GM21526 (cell line): Measurements from ENCODE around the gene TOX3.

Experiments used
- ATAC-seq: cut with Tn5 transposase; IDR thresholded peaks from one replicate; pipeline ENCODE4 v1.9.1; 2021; ENCODE audit warnings: moderate library complexity; ENCODE audit not compliant: unreplicated experiment, low FRiP score

Gene TOX3

GRCh38 chr16:52567193-52567592, 20.2 kb upstream of the TOX3 start:
- ATAC-seq: no peak

DNA sequence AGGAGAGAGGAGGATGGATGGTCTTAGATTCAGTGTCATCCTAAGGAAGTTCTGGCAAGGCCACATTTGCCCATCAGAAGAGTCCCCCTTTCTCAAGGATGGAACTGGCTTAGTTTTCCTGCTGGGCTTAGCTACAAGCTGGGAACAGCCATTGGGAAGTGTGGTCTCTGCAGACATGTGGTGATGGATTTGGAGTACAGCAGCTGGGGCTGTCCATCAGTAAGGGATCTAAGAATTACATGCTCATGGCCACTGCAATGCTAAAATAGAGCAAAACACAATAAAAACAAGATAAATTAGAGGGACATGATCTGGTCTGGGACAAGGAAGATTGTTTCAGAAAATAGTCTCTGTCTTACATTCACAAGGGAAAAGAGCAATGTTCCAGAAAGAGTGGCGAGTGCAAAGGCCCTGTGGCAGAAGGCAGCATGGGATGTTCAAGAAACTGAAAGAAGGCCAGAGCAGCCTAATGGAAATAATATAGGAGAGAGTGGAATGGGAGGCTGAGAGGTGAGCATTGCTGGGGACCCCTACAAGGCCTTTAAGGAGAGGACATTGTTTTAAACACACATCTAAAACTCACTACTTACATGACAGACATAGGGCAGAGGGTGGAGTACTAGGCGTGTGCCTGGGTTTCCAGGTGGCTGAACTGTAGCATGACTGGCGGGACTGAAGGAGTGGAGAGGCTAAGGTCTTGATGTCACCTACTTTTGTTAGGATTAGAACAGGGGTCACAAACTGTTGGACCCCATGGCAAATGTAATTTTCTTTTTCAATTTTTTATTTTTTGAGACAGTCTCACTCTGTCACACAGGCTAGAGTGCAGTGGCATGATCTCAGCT, 17.0 kb upstream of the TOX3 start:
- no peak for ATAC-seq

DNA sequence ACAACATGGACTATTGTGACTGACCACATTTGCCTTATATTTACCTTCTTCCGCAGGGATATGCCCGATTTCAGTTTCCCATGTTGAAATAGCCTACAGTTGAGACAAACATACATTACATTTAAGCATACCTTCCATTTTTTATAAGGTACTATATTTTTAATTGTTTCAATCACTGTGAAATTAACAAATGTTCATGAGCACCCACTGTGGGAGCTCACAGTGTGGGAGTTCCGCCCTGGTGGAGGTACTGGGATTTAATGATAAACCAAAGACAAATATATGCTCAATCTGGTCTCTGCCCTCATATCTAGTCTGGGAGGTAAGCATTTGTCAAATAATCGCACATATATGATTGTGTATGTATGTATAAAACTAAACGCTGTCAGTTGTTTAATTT, 15.8 kb upstream of the TOX3 start:
- no peak for ATAC-seq

DNA sequence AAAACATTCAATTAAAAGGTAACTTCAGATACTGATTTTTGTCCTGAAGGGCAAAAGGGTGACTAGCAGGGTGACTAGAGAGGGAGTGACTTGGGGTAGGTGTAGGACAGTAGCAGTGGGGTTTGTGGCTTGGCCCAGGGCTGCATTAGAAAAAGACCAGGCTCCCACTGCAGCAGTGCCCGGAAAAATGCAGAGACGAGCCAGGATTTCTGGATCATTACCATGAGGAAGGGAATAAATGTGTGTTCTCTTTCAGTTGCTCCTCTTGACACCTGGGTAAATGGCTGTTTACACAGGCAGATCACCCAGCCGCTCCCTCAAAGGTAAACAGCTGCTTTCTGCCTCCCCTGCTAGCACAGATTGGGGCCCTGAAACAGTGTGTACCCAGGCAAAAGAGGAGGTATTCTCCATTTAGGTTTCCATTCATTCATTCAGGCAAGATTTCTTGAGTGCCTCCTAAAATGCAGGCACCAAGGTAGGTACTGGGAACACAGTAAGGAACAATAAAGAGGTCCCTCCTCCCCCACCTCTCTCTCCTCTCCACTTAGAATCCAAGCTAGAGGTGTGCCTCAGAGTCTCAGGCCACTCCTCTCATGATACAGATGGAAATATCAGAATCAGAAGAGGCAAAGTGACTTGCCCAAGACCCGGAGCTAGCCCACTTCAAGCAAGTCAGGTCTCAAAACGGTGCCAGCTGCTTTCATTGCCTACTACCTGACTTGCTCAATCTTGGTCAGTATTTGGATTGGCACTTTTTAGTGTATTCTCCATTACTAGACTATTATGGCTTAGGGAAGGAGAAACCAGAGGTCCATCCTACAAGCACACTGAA, 15.2 kb upstream of the TOX3 start:
- no peak for ATAC-seq

DNA sequence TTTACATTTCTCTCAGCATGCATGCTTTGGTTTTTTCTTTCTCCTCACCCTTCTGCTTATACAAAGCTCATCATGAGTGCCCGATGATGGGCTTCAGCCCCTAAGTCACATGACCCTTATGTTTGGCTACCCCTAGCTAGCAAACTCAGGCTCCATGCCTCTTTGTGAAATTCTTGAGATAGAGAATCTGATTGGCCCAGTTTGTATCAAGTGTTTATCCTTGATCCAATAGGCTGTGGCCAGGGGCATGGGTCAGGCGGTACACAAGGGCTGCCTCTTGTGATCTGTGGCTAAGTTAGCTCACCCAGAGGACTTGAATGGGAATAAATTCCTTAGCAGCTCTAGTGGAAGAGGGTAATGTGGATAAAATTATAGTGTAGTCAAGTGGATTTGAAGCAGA, 11.5 kb upstream of the TOX3 start:
- no peak for ATAC-seq

DNA sequence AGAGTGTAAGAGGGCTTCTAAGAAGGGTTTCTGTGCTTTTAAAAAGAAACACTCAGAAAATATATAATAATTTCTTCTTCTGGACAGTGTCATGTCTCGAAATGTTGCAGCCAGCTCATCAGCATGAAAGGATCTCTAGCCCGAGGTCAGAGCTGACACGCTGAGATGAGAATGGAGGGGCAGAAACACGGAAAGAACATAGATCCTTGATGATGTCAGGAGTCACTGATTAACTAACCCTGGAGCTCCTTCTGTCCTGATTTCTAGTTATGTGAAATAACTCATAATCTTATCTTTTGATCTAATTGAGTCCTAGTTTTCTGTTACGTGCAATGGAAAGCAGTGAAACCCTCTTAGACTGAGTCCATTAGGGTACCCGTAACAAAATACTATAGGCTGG, 10.3 kb upstream of the TOX3 start:
- no peak for ATAC-seq

- no peak for ATAC-seq
Observed at GRCh38 chr16:52556083-52556482, 9.1 kb upstream of the TOX3 start.

DNA sequence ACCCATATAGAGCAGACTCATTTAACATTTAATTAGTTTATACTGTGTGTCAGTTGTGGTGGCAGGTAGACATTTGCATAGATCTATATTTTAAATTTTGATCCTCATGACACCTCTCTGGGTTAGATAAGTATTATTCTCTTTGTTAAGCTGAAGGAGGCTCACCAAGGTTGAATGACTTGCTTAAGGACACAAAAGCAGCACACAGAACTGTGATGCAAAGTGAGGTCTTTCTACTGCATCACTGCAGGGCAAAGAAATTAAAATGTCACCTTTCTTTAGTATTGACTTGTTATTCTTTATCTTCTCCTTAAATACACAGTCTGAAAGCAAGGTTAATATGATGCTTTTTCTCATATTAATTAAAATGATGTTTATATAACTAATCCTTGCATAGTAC, 8.6 kb upstream of the TOX3 start:
- ATAC-seq: no peak

DNA sequence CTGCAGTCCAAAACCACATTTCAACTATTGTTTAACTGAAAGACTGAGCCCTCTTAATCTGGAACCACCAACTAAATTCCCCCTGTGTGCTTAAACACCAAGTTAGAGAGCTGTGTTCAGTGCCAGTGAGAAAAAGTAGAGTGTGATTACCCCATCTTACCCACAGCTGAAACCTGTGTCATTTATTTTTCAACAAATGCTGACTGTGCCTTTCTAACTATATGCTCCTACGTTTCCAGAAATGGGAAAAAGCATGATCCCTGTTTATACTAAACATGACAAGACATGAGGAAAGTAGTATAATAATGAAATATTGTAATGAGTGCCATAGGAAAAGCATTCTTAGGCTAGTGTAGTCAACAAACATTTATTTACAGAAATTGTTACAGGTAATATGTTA, 7.4 kb upstream of the TOX3 start:
- no peak for ATAC-seq

DNA sequence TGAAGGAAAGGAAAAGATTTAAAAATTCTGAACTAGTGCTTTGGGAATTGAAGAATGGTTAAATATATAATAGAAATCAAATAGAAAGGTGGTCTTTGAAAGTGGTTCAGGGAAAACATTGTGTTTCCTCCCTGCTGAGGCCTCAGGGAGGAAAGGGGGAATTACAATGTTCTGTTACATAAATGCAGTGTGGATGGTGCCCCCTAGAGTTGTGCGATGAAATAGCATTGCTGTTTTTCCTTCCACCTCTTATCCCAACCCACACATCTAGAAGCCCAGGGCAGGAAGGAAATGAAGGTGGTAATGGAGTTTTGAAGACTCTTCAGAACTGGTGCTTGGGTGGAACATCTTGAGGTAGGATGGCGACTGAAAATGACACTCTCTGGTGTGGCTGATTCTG, 6.4 kb upstream of the TOX3 start:
- no peak for ATAC-seq

GRCh38 chr16:52552643-52553042, 5.7 kb upstream of the TOX3 start:
- no peak for ATAC-seq

- no peak for ATAC-seq
Observed at GRCh38 chr16:52549011-52549692, 2.2 kb upstream of the TOX3 start.

DNA sequence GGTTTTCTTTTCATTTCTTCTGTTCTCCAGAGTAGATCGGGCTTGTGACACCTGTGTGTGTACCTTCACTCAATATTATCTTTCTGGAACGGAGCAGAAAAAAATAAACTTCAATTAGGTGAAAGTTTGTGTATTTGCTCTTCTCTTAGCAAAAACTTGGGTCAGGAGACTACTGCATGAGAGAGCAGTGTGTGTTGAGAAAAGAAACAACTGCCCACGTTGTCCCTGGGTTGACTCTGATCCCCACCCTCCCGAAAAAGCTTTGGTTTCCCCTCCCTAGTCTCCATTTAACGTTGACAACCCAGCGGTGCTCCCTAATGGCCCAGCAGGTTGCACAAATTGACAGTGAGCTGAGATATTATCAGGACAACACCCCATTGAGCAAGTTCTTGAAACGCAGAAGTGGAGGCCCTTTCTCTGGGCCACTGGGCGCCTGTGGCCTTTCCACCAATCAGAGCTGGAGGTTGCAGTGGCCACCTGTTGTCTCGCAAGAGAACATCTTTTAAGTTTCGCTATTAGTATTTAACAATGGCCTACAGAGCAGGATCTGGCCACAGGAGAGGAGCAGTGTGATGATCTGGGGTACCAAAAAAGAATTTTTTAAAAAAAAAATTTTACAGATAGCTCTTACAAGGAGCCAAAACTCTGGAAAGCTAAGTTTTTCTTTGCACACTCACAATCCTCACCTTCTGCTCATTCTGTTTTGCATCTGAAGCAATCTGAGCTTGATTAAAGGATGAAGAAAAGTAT, 1.5 kb upstream of the TOX3 start:
- no peak for ATAC-seq

DNA sequence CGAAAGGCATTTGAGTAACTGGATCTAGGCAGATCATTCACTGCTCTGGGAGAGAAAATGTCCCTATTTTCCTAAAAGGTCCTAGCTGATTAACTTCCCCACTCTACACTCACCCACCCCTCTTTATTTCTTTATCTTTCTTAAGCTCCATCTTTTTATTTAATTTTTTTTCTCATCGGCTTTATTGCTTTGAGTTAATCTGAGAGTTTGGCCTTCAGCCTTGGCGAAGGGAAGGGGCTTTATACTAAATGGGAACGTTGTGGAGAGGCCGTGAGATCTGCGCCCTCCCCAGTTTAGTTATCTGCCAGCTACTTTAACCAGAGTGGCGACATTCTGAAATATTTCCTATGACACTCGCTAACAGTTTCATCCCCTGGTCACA, 882 bp upstream of the TOX3 start:
- ATAC-seq: no peak

GRCh38 chr16:52546291-52547003, 496 bp downstream of the TOX3 start:
- no peak for ATAC-seq

DNA sequence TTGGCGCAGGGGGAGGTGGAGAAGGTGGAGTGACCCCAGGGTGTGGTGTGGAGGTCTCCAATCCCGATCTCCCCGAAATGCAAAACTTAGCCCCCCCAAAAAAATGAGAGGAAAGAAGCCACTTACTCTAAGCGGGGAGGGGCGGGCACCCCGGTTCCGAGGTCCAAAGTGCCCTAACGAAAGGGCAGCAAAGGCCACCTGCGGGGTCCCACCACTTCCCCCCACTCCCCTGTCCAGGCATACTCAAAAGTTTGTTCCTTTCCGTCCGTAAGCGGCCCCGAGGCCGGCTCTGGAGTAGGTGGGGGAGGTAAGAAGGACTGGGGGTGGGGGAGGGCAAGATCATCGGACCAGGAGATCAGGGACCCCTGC, 1.1 kb downstream of the TOX3 start:
- no peak for ATAC-seq

DNA sequence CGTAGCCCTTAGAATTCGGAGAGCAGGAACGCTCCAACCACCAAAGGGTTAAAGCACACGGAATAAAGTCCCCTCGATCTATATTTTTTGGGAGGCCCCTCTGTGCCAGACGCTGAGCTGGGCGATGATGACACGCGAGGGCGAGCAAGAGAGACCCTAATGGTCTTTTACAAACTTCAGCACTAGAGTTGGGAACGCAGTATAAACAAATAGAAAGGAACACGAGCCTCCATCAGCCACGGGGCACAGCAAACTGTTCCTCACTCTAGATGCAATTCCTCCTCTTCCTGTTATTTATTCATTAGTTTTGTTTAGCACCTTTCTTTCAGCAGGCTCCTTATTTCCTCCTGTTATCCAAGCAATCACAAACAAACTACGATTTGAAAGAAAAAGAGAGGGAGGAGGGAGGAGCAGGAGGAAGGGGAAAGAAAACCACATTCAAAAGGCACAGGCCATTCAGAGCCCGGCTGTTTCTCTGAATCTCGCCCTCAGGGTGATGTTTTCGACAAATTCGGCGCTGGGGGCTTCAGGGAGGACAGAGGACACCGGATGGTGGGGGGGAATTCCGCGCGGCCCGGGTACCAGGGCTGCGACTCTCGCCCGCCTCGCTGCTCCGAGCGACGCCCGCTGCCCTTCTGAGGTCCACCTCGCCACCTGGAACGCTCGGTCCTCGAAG, 1.6 kb downstream of the TOX3 start:
- ATAC-seq: no peak

GRCh38 chr16:52544703-52545102, 2.2 kb downstream of the TOX3 start:
- ATAC-seq: no peak

GRCh38 chr16:52543654-52544053, 3.3 kb downstream of the TOX3 start:
- no peak for ATAC-seq

DNA sequence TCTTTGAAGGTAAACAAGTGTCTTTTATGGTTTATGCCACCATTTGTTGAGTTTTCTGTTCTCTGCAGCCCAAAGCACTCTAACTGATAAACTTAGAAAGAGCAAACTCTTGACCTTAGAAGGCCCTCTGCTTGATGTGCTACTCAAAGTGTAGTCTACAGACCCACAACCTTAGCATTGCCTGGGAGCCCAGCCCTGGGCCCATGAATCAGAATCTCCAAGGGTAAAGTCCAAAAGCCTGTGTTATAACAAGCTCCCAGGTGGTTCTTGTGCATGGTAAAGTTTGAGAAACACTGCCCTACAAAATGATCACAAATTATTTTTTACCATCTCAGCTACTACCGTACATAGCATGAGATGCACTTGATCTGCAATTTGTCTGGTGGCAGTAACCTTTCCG, 6.0 kb downstream of the TOX3 start:
- ATAC-seq: no peak
